HCT116 (cell line): ENCODE results near the gene ZNF648.

Source experiments
- CTCF ChIP-seq, 3 experiments: fragments of 200-600 bp in 1 of 3; sonication (generic) in 1 of 3; IDR thresholded peaks in 2 of 3; conservative IDR thresholded peaks in 1 of 3; 2 replicates each; pipeline ENCODE4 v1.5.1; 2012 to 2017; ENCODE audit warnings: low read depth in 2 of 3, low read length in 2 of 3, antibody characterized with exemption in 1 of 3, borderline replicate concordance in 1 of 3, control low read depth in 1 of 3, mild to moderate bottlenecking in 1 of 3, mixed read lengths in 1 of 3, mixed run types in 1 of 3, moderate library complexity in 1 of 3; ENCODE audit not compliant: insufficient read depth in 1 of 3
- EZH2 ChIP-seq: fragments of 200-600 bp; sonication (generic); IDR thresholded peaks from 2 replicates; pipeline ENCODE4 v1.6.1; 2017; ENCODE audit warnings: antibody characterized with exemption, mixed run types
- EZH2phosphoT487 ChIP-seq: fragments of 200-600 bp; IDR thresholded peaks from 2 replicates; pipeline ENCODE4 v1.6.1; 2018; ENCODE audit warnings: antibody characterized with exemption, borderline replicate concordance
- FOSL1 ChIP-seq: IDR thresholded peaks from 2 replicates; pipeline ENCODE4 v1.6.1; 2012; ENCODE audit warnings: low read depth
- JUND ChIP-seq: IDR thresholded peaks from 2 replicates; pipeline ENCODE4 v1.6.1; 2012
- MAX ChIP-seq: IDR thresholded peaks from 2 replicates; pipeline ENCODE4 v1.6.1; 2012
- POLR2A ChIP-seq: IDR thresholded peaks from 2 replicates; pipeline ENCODE4 v1.7.0; 2011; ENCODE audit warnings: borderline replicate concordance; ENCODE audit not compliant: insufficient read depth, insufficient read length; ENCODE audit errors: extremely low read depth
- POLR2AphosphoS5 ChIP-seq: IDR thresholded peaks from 2 replicates; pipeline ENCODE4 v1.6.1; 2011; ENCODE audit warnings: mild to moderate bottlenecking, low read depth, low read length, moderate library complexity
- RAD21 ChIP-seq: IDR thresholded peaks from 2 replicates; pipeline ENCODE4 v1.6.1; 2012; ENCODE audit warnings: low read depth, mild to moderate bottlenecking
- REST ChIP-seq: IDR thresholded peaks from 2 replicates; pipeline ENCODE4 v1.6.1; 2012; ENCODE audit warnings: low read depth
- SIN3A ChIP-seq: IDR thresholded peaks from 2 replicates; pipeline ENCODE4 v1.6.1; 2012; ENCODE audit warnings: low read depth
- YY1 ChIP-seq: IDR thresholded peaks from 2 replicates; pipeline ENCODE4 v1.6.1; 2011; ENCODE audit warnings: low read length, low read depth, moderate library complexity, mild to moderate bottlenecking; ENCODE audit not compliant: insufficient replicate concordance; ENCODE audit errors: extremely low read depth
- ZBTB33 ChIP-seq: IDR thresholded peaks from 2 replicates; pipeline ENCODE4 v1.6.1; 2011; ENCODE audit warnings: mild to moderate bottlenecking, low read length, moderate library complexity; ENCODE audit not compliant: insufficient replicate concordance; ENCODE audit errors: extremely low read depth
- ZNF274 ChIP-seq: fragments of 200-500 bp; sonication (Bioruptor generic); IDR thresholded peaks from 2 replicates; pipeline ENCODE4 v1.6.1; 2014; ENCODE audit warnings: mild to moderate bottlenecking, low read depth, low read length, inconsistent platforms

GRCh38 chr1:182071924-182072323 is 10.4 kb upstream of the ZNF648 start:
- TF ChIP-seq MAX (no peak), POLR2AphosphoS5 (no peak), POLR2A (no peak), CTCF (IDR thresholded peaks at IDR 0.05 in 2 of 3, conservative IDR thresholded peaks at IDR 0.05 in 1 of 3; ENCODE audit: borderline replicate concordance in 1 of 3, insufficient read depth in 1 of 3, low read depth in 2 of 3, low read length in 2 of 3) (no peak), SIN3A (no peak), ZBTB33 (no peak), EZH2 (no peak), FOSL1 (no peak), RAD21 (no peak), YY1 (no peak), EZH2phosphoT487 (no peak), ZNF274 (no peak), REST (no peak), JUND (no peak)
